ENCODE data around the gene EVA1B. TPM values are rescaled to one million over a fixed set of nuclear protein-coding genes. Genes with fewer than 3 reads are reported as not detected.
A peak's percentile ranks its signal among the peaks of the same experiment; 100 is the strongest.

The EVA1B gene
- polyA plus RNA-seq, 1 donor (not counting 4 experiments of a cell fraction or from before 2014, with no cell fraction given): 2.4 TPM

DNA sequence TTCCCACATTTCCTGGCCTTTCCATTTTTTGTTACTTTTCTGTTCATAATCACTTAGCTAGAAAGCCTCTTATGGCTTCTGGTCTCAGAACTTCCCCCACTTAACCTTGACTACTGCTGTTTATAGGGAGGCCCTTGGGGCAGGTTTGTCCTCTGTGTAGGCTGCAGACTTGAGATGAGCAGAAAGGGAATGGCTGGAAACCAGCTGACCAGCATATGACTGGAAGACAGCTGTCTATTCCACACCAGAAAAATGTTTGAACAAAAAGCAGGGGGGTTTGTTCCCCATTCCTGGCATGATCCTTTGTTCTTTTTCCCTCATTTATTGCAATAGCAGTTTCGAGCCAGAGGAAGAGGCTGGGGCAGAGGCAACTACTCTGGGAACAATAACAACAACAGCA lies 22.2 kb downstream of the EVA1B start:
- TF ChIP-seq, protein P1, sequence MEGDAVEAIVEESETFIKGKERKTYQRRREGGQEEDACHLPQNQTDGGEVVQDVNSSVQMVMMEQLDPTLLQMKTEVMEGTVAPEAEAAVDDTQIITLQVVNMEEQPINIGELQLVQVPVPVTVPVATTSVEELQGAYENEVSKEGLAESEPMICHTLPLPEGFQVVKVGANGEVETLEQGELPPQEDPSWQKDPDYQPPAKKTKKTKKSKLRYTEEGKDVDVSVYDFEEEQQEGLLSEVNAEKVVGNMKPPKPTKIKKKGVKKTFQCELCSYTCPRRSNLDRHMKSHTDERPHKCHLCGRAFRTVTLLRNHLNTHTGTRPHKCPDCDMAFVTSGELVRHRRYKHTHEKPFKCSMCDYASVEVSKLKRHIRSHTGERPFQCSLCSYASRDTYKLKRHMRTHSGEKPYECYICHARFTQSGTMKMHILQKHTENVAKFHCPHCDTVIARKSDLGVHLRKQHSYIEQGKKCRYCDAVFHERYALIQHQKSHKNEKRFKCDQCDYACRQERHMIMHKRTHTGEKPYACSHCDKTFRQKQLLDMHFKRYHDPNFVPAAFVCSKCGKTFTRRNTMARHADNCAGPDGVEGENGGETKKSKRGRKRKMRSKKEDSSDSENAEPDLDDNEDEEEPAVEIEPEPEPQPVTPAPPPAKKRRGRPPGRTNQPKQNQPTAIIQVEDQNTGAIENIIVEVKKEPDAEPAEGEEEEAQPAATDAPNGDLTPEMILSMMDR (optimal IDR thresholded peaks at IDR 0.05 in 1 of 3, IDR thresholded peaks at IDR 0.05 in 1 of 3, conservative IDR thresholded peaks at IDR 0.05 in 1 of 3; ENCODE audit: extremely low read depth in 1 of 3, insufficient read depth in 2 of 3, low read length in 3 of 3): no peak
- no peak for TF ChIP-seq EZH2 (IDR thresholded peaks at IDR 0.05; ENCODE audit: low read length)
- Histone ChIP-seq H3K9me3 (ENCODE audit: control insufficient read depth, low read depth, low read length) (no peaks in the 10 kb centered on the region), H3K9ac (ENCODE audit: control insufficient read depth, extremely low read depth, insufficient read depth, low read length) (peak overlapping the region; percentile 67), H3K4me1 (ENCODE audit: control insufficient read depth, extremely low read depth, insufficient read depth, low read length) (peaks cover 29% of the 10 kb centered on the region), H3K36me3 (ENCODE audit: control insufficient read depth in 2 of 2, extremely low read depth in 1 of 2, insufficient read depth in 2 of 2, low read length in 2 of 2) (peaks cover 21 to 56% of the 10 kb centered on the region in 2 experiments), H3K27me3 (ENCODE audit: control insufficient read depth, extremely low read depth, insufficient read depth, low read length) (no peaks in the 10 kb centered on the region), H3K27ac (ENCODE audit: control insufficient read depth, insufficient read depth, low read length) (peak overlapping the region; percentile 92), H3K4me2 (ENCODE audit: control insufficient read depth, extremely low read depth, insufficient read depth, low read depth, low read length) (no peak overlapping the region), H2AFZ (ENCODE audit: control insufficient read depth, low read length) (no peak overlapping the region), H3K9me1 (ENCODE audit: control insufficient read depth, extremely low read depth, insufficient read depth, low read length) (no peaks in the 10 kb centered on the region), H3K4me3 (ENCODE audit: control insufficient read depth in 2 of 3, extremely low read depth in 1 of 3, insufficient read depth in 2 of 3, low read depth in 1 of 3, low read length in 3 of 3) (no peak overlapping the region), H3K79me2 (ENCODE audit: control insufficient read depth, insufficient read depth, low read length) (peaks cover 2% of the 10 kb centered on the region), H4K20me1 (ENCODE audit: control insufficient read depth, extremely low read depth, insufficient read depth, low read length) (no peaks in the 10 kb centered on the region)
- dilution Hi-C loops (cut with MboI; ENCODE audit: extremely low pct_ligation_motif_present, low sequenced_read_pairs): no loop called here
- FAIRE-seq (no peak), DNase-seq (ENCODE audit: low read depth, low spot score) (no peak)

GRCh38 chr1:36300526-36300925 lies 22.9 kb downstream of the EVA1B start:
- Histone ChIP-seq H3K9ac (ENCODE audit: control insufficient read depth, extremely low read depth, insufficient read depth, low read length) (peak overlapping the region; percentile 67), H4K20me1 (ENCODE audit: control insufficient read depth, extremely low read depth, insufficient read depth, low read length) (no peaks in the 10 kb centered on the region), H2AFZ (ENCODE audit: control insufficient read depth, low read length) (no peak overlapping the region), H3K27ac (ENCODE audit: control insufficient read depth, insufficient read depth, low read length) (peak overlapping the region; percentile 92), H3K4me3 (ENCODE audit: control insufficient read depth in 2 of 3, extremely low read depth in 1 of 3, insufficient read depth in 2 of 3, low read depth in 1 of 3, low read length in 3 of 3) (no peak overlapping the region), H3K9me3 (ENCODE audit: control insufficient read depth, low read depth, low read length) (no peaks in the 10 kb centered on the region), H3K9me1 (ENCODE audit: control insufficient read depth, extremely low read depth, insufficient read depth, low read length) (no peaks in the 10 kb centered on the region), H3K4me1 (ENCODE audit: control insufficient read depth, extremely low read depth, insufficient read depth, low read length) (peaks cover 22% of the 10 kb centered on the region), H3K79me2 (ENCODE audit: control insufficient read depth, insufficient read depth, low read length) (peaks cover 2% of the 10 kb centered on the region), H3K4me2 (ENCODE audit: control insufficient read depth, extremely low read depth, insufficient read depth, low read depth, low read length) (peak overlapping the region; percentile 59), H3K36me3 (ENCODE audit: control insufficient read depth in 2 of 2, extremely low read depth in 1 of 2, insufficient read depth in 2 of 2, low read length in 2 of 2) (peaks cover 21 to 53% of the 10 kb centered on the region in 2 experiments), H3K27me3 (ENCODE audit: control insufficient read depth, extremely low read depth, insufficient read depth, low read length) (no peaks in the 10 kb centered on the region)
- no peak for FAIRE-seq
- DNase-seq (ENCODE audit: low read depth, low spot score): peak; percentile 67
- TF ChIP-seq, protein P1 (optimal IDR thresholded peaks at IDR 0.05 in 1 of 3, IDR thresholded peaks at IDR 0.05 in 1 of 3, conservative IDR thresholded peaks at IDR 0.05 in 1 of 3; ENCODE audit: extremely low read depth in 1 of 3, insufficient read depth in 2 of 3, low read length in 3 of 3): no peak
- no peak for TF ChIP-seq EZH2 (IDR thresholded peaks at IDR 0.05; ENCODE audit: low read length)
- dilution Hi-C loops (cut with MboI; ENCODE audit: extremely low pct_ligation_motif_present, low sequenced_read_pairs): no loop called here
